ENCODE results near the gene ZNF84.

The ZNF84 gene

DNA sequence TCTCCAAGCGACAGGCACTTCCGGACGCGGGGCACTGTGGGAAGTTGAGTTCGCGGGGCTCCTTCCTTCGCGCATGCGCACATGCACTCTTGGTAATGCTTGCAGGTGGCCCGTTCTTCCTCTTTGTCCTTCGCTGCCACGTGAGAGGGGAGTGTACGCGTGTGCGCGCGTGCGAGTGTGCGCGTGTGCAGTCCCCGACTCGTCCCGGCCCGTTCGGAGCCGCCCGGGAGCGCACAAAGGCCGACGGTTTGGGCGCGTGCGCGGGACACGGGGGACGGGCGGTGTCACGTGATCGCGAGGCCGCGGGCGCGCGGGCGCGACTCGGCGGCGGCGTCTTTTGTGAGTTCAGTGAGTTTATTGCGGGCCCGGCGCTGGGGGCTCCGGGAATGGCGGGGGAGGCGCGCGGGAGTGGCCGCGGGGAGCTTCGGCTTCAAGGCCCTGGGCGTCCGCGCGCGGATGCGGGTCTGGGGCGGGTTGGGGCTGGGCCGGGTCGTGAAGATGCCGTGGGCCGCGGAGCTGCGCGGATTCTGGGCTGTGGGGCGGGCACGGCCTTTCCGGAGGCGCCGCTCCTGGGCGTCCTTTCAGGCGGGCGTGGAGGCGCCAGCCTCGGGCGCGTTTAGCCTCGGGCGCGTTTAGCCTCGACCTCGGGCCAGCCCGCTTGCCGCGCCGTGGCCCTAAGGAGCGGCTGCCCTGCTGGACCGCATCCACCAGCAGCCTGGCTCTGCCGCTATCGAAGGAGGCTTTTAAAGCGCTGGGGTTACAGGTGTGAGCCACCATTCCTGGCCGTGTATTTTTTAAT, at the start of gene ZNF84:
ZNF84 (plus strand) TSS at position 303 of the 799 bp plus-strand sequence. CDS start 3,959 bp downstream, outside the sequence.
- H3K27ac Mint-ChIP-seq: peak within 1 kb of the TSS; percentile 98
- peak; percentile 96 for DNase-seq
- H3K36me3 Mint-ChIP-seq (ENCODE audit: low read depth): peaks cover 57% of the 10 kb centered on the region
- H3K9me3 Mint-ChIP-seq: peaks cover 69% of the 10 kb centered on the region
- peak; percentile 97 for ATAC-seq
- H3K4me1 Mint-ChIP-seq: peaks cover 27% of the 10 kb centered on the region
- H3K4me3 Mint-ChIP-seq: peak within 1 kb of the TSS; percentile 86
- peaks cover 6% of the 10 kb centered on the region for H3K27me3 Mint-ChIP-seq

DNA sequence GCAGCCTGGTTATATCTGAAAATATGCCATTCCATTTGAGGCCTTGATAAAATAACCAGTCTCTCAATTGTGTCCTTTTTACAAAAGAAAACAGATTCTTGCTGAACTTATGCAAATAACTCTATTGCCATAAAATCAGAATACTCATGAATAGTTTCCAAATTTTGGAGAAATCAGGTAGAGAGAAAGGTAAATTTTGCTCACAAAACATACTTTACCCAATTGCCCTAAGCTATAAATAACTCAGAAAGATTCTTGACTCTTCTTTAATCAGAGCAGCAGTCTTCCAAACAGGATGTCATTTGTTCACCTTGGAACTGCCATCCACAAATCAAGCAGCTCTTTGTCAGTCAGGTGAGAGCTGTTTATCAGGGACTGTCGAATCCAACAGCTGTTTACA, 38.6 kb upstream of the ZNF84 start:
- Mint-ChIP-seq H3K4me3 (no peak overlapping the region), H3K36me3 (ENCODE audit: low read depth) (peaks cover 90% of the 10 kb centered on the region)
- ATAC-seq: no peak

DNA sequence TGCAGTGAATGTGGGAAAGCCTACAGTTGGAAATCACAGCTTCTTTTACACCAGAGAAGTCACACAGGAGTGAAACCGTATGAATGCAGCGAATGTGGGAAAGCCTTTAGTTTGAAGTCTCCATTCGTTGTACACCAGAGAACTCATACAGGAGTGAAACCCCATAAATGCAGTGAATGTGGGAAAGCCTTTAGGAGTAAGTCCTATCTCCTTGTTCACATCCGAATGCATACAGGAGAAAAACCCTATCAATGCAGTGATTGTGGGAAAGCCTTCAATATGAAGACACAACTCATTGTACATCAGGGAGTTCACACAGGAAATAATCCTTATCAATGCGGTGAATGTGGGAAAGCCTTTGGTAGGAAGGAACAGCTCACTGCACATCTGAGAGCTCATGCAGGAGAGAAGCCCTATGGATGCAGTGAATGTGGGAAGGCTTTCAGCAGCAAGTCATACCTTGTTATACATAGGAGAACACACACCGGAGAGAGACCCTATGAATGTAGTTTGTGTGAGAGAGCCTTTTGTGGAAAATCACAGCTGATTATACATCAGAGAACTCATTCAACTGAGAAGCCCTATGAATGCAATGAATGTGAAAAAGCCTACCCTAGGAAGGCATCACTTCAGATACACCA, 26.5 kb upstream of the ZNF84 start:
- H3K9me3 Mint-ChIP-seq: peaks cover 67% of the 10 kb centered on the region
- no peak for DNase-seq
- H3K36me3 Mint-ChIP-seq (ENCODE audit: low read depth): peaks cover 95% of the 10 kb centered on the region
- ATAC-seq: no peak
- no peaks in the 10 kb centered on the region for H3K27me3 Mint-ChIP-seq
- H3K4me1 Mint-ChIP-seq: no peaks in the 10 kb centered on the region
- H3K27ac Mint-ChIP-seq: no peak overlapping the region
- no peak overlapping the region for H3K4me3 Mint-ChIP-seq

More for the DNA sequence above, 38.6 kb upstream of the ZNF84 start:
- peaks cover 55% of the 10 kb centered on the region for H3K9me3 Mint-ChIP-seq
- H3K27me3 Mint-ChIP-seq: no peaks in the 10 kb centered on the region
- no peak overlapping the region for H3K27ac Mint-ChIP-seq
- H3K4me1 Mint-ChIP-seq: no peaks in the 10 kb centered on the region
- no peak for DNase-seq

DNA sequence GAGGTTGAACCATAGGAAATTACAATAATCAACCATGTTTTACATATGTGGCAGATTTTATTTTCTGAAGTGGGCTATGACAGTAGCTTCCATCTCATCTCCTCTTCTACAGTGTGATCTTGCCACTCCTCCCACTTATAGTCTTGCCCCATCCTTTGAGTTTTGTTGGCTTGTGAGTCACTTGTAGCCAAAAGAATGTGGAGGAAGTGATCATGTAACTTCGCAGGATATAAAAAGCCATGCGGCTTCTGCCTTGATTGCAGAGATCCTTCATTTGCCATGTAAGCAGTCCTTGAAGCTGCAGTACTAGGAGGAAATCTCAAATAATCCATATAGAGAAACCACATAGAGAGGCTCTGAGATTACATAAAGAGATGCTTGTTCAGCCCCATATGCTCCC, 13.7 kb upstream of the ZNF84 start:
- H3K36me3 Mint-ChIP-seq (ENCODE audit: low read depth): peaks cover 27% of the 10 kb centered on the region
- H3K27ac Mint-ChIP-seq: no peak overlapping the region
- peaks cover 65% of the 10 kb centered on the region for H3K9me3 Mint-ChIP-seq
- DNase-seq: no peak
- no peak overlapping the region for H3K4me3 Mint-ChIP-seq
- ATAC-seq: no peak
- H3K4me1 Mint-ChIP-seq: no peaks in the 10 kb centered on the region
- no peaks in the 10 kb centered on the region for H3K27me3 Mint-ChIP-seq

DNA sequence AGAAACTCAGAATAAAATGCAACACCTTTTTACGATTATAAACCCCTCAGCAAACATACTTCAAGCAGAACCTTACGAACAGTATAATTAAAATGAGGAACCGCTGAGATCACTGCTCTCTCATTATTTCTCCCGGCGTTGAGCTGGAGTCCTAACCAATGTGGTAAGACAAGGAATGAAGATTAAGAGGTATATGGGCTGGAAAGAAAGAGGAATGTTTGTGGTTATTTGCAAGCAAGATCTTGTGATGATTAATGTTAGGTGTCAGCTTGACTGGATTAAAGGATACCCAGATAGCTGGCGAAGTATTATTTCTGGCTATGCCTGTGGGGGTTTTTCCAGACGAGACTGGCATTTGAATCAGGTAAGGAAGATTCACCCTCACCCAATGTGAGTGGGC, 10.3 kb upstream of the ZNF84 start:
- DNase-seq (no peak), ATAC-seq (no peak)
- no peak overlapping the region for H3K27ac Mint-ChIP-seq
- H3K9me3 Mint-ChIP-seq: peaks cover 62% of the 10 kb centered on the region
- no peaks in the 10 kb centered on the region for H3K27me3 Mint-ChIP-seq
- H3K4me3 Mint-ChIP-seq: no peak overlapping the region
- peaks cover 11% of the 10 kb centered on the region for H3K36me3 Mint-ChIP-seq (ENCODE audit: low read depth)
- H3K4me1 Mint-ChIP-seq: no peaks in the 10 kb centered on the region

DNA sequence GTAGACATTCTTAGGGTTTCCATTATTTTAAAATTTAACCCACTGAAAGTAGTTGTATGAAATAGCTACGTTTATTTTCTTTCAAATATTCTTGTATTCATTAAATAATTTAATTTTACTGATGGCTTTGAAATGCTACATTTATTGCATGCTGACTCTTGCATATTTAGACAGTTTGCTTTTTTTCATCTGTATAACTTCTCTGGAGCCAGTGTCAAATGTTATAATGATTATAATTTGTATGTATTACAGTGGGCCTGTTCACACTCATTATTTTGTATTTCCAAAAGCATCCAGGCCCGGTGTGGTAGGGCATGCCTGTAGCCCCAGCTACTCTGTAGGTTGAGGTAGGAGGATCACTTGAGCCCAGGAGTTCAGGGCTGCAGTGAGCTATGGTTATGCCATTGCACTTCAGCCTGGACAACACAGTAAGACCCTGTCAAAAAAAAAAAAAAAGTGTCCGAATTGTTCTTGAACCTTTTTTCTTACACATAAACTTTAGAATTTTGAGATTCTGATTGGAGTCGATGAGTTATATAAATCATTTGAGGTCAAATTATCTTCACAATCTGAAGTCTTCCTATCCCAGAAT, 905 bp downstream of the ZNF84 start:
- H3K4me3 Mint-ChIP-seq: peak overlapping the region; percentile 86
- H3K9me3 Mint-ChIP-seq: peaks cover 75% of the 10 kb centered on the region

DNA sequence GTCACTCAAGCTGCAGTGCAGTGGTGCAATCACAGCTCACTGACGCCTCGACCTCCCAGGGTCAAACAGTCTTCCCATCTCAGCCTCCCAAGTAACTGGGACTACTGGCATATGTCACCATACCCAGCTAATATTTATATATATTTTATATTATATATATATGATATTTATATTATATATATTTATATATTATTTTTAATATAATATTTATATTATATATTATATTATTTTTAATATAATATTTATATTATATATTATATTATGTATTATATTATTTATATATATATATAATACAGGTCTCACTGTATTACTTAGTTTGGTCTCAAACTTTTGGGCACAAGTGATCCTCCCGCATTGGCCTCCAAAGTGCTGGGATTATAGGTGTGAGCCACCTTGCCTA, 9.4 kb downstream of the ZNF84 start:
- H3K4me1 Mint-ChIP-seq: no peaks in the 10 kb centered on the region
- peaks cover 97% of the 10 kb centered on the region for H3K36me3 Mint-ChIP-seq (ENCODE audit: low read depth)
- no peak overlapping the region for H3K4me3 Mint-ChIP-seq
- no peak overlapping the region for H3K27ac Mint-ChIP-seq
- ATAC-seq (no peak), DNase-seq (no peak)
- H3K27me3 Mint-ChIP-seq: no peaks in the 10 kb centered on the region
- peaks cover 79% of the 10 kb centered on the region for H3K9me3 Mint-ChIP-seq

More for the DNA sequence above, 905 bp downstream of the ZNF84 start:
- no peak for DNase-seq
- ATAC-seq: no peak
- Mint-ChIP-seq H3K27me3 (peaks cover 6% of the 10 kb centered on the region), H3K36me3 (ENCODE audit: low read depth) (peaks cover 64% of the 10 kb centered on the region), H3K4me1 (peaks cover 27% of the 10 kb centered on the region), H3K27ac (peak overlapping the region; percentile 98)

DNA sequence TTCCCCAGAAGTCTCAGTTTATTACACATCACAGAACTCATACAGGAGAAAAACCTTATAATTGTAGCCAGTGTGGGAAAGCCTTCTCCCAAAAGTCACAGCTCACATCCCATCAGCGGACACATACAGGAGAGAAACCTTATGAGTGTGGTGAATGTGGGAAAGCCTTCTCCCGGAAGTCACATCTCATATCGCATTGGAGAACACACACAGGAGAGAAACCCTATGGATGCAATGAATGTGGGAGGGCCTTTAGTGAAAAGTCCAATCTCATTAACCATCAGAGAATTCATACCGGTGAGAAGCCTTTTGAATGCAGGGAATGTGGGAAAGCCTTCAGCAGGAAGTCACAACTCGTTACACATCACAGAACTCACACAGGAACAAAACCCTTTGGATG, 20.1 kb downstream of the ZNF84 start:
- no peaks in the 10 kb centered on the region for H3K4me1 Mint-ChIP-seq
- peaks cover 87% of the 10 kb centered on the region for H3K36me3 Mint-ChIP-seq (ENCODE audit: low read depth)
- no peaks in the 10 kb centered on the region for H3K27me3 Mint-ChIP-seq

DNA sequence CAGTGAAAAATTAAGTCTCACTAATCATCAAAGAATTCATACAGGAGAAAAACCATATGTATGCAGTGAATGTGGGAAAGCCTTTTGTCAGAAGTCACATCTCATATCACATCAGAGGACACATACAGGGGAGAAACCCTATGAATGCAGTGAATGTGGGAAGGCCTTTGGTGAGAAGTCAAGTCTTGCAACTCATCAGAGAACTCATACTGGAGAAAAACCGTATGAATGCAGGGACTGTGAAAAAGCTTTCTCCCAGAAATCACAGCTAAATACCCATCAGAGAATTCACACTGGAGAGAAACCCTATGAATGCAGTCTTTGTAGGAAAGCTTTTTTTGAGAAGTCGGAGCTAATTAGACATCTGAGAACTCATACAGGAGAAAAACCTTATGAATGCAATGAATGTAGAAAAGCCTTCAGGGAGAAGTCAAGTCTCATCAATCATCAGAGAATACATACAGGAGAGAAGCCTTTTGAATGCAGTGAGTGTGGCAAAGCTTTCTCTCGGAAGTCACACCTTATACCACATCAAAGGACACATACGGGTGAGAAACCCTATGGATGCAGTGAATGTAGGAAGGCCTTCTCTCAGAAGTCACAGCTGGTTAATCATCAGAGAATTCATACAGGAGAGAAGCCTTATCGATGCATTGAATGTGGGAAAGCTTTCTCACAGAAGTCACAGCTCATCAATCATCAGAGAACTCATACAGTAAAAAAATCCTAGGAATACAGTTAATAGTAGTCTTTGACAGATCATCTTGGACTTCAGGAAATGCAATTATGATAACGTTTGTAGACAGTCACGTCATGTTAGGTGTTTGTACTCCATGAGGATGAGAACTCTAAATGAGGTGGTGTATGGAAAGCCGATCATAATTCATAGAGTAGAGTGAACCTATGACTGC, 21.1 kb downstream of the ZNF84 start:
- no peaks in the 10 kb centered on the region for H3K4me1 Mint-ChIP-seq
- peaks cover 70% of the 10 kb centered on the region for H3K9me3 Mint-ChIP-seq
- peaks cover 86% of the 10 kb centered on the region for H3K36me3 Mint-ChIP-seq (ENCODE audit: low read depth)
- ATAC-seq: no peak
- H3K4me3 Mint-ChIP-seq: no peak overlapping the region
- H3K27ac Mint-ChIP-seq: no peak overlapping the region
- H3K27me3 Mint-ChIP-seq: no peaks in the 10 kb centered on the region
- DNase-seq: no peak

More for the DNA sequence above, 20.1 kb downstream of the ZNF84 start:
- no peak for DNase-seq
- H3K4me3 Mint-ChIP-seq: no peak overlapping the region
- ATAC-seq: no peak
- peaks cover 69% of the 10 kb centered on the region for H3K9me3 Mint-ChIP-seq
- no peak overlapping the region for H3K27ac Mint-ChIP-seq

DNA sequence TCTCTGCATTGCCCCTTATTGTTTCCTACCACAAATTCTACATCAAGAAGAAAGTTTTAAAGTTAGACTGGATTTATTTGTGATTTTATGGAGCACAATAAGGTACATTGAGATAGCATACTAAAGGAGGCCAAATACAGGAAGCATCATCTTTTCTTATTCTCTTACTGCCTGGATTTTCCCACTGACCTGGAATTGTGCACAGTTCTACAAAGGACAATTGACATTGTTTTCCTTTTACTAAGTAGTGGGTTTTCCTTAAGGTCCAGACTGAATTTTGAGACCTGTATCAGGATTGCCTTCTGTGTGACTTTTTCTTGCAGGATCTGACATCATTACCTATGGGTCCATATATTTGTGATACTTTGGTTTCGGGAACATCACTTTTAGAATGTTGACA, 24.6 kb downstream of the ZNF84 start:
- H3K4me3 Mint-ChIP-seq: no peak overlapping the region
- no peaks in the 10 kb centered on the region for H3K4me1 Mint-ChIP-seq
- H3K36me3 Mint-ChIP-seq (ENCODE audit: low read depth): peaks cover 78% of the 10 kb centered on the region
- no peak overlapping the region for H3K27ac Mint-ChIP-seq
- H3K9me3 Mint-ChIP-seq: peaks cover 72% of the 10 kb centered on the region
- ATAC-seq: no peak
- no peak for DNase-seq
- H3K27me3 Mint-ChIP-seq: no peaks in the 10 kb centered on the region

DNA sequence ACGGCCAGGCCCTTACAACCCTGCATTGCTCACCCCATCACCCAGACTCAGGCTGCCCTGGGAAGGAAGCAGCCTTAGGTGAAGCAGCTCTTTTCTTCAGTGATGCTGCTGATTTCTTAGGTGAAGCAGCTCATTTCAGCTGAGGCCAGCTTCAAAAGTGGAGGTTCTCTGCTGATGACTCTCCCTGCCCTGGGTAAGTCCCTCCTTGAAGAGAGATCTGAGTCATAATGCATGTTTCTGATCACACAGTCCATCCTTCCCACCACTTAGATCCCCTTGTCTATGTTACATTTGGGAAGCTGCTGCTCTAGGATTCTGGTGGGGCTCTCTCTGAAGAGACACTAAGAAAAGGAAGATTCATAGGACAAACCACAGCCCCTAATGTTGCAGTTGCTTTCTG, 26.2 kb downstream of the ZNF84 start:
- Mint-ChIP-seq H3K4me1 (no peaks in the 10 kb centered on the region), H3K27me3 (no peaks in the 10 kb centered on the region), H3K27ac (no peak overlapping the region), H3K4me3 (no peak overlapping the region), H3K9me3 (peaks cover 66% of the 10 kb centered on the region), H3K36me3 (ENCODE audit: low read depth) (peaks cover 65% of the 10 kb centered on the region)
- DNase-seq: no peak
- ATAC-seq: no peak

DNA sequence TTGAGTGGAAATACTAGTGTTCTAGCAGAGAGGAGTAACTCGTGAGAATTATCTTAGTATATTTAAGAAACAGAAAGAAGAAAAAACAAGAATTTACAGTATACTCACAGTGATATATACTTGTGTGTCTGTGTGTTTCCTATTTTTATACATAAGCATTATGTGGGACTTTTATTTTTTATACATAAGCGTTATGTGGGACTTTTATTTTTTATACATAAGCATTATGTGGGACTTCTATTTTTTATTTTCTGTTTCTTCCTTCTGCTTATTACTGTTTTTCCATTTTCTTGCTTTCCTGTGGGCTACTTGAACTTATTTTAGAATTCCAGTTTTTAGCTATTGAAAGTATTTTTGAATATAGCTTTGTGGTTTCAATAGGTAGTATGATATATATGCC, 36.5 kb downstream of the ZNF84 start:
- ATAC-seq: no peak
- peaks cover 34% of the 10 kb centered on the region for H3K36me3 Mint-ChIP-seq (ENCODE audit: low read depth)
- peaks cover 53% of the 10 kb centered on the region for H3K9me3 Mint-ChIP-seq

DNA sequence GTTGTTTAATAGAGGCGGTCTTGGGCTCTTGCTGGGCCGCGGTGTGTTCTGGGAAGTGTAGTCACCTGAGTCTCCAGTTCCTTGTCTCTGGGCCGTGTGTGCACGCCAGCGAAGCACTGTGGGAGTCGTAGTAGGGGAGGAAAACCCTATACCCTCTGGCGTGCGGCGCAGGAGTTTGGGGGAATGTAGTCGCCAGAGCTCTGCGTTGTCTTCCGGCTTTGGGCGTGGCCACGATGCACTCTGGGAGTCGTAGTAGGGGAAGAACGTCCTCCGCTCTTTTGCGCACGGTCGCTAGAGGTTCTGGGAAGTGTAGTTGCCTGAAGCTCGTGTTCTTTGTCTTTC, 42.7 kb downstream of the ZNF84 start:
- Mint-ChIP-seq H3K27ac (no peak overlapping the region), H3K27me3 (no peaks in the 10 kb centered on the region), H3K4me1 (peaks cover 11% of the 10 kb centered on the region), H3K9me3 (peaks cover 50% of the 10 kb centered on the region), H3K36me3 (ENCODE audit: low read depth) (peaks cover 59% of the 10 kb centered on the region), H3K4me3 (no peak overlapping the region)
- DNase-seq (peak; percentile 91), ATAC-seq (peak; percentile 85)

More for the DNA sequence above, 36.5 kb downstream of the ZNF84 start:
- no peak overlapping the region for H3K4me3 Mint-ChIP-seq
- no peaks in the 10 kb centered on the region for H3K4me1 Mint-ChIP-seq
- no peak overlapping the region for H3K27ac Mint-ChIP-seq
- DNase-seq: no peak
- H3K27me3 Mint-ChIP-seq: no peaks in the 10 kb centered on the region

Measured in activated naive CD8-positive, alpha-beta T cell treated with anti-CD3 and anti-CD28 coated beads, Interleukin-2, amount 50 U/mL, for 24 hours (primary cell).